IMR-90 (cell line): ENCODE data around the gene STRN4. TPM values are rescaled to one million over a fixed set of nuclear protein-coding genes. Genes with fewer than 3 reads are reported as not detected.

Experiments
- ATAC-seq: fragments of 200-7000 bp; cut with Tn5 transposase; 2 replicates; pipeline ENCODE4 v1.9.1; 2020; ENCODE audit warnings: low read depth, mild to moderate bottlenecking, moderate library complexity
- BruUV-seq: library from RNA; stranded (reverse); fragments of 400-500 nt; replicated peaks from 2 replicates; lab custom pipeline; 2021; lab: Mats Ljungman, UMichigan
- CTCF ChIA-PET: fragments of 300-600 bp; formaldehyde crosslinking; extraction: SDS; loops from one replicate; lab custom pipeline; 2021; ENCODE audit warnings: antibody characterized with exemption; lab: Yijun Ruan, JAX
- POLR2A ChIA-PET: fragments of 300-600 bp; sonication (Branson Sonifier 250); formaldehyde crosslinking; loops from one replicate; lab custom pipeline; 2022; ENCODE audit warnings: antibody characterized with exemption; ENCODE audit not compliant: unreplicated experiment; lab: Charles Lee
- DNase-seq: peaks from one replicate; pipeline ENCODE4 v3.0.0; 2013
- H2AFZ ChIP-seq: replicated peaks from 2 replicates; pipeline ENCODE3; 2013; ENCODE audit warnings: low read length, mild to moderate bottlenecking; ENCODE audit not compliant: poor library complexity
- H2AK5ac ChIP-seq: 2 replicates; pipeline ENCODE4 v1.6.1; 2013; ENCODE audit warnings: low read depth, low read length, inconsistent platforms
- H2AK9ac ChIP-seq: replicated peaks from 2 replicates; pipeline ENCODE3; 2013; ENCODE audit warnings: mild to moderate bottlenecking, low read depth, low read length, moderate library complexity; ENCODE audit not compliant: poor library complexity
- H2BK120ac ChIP-seq: 2 replicates; pipeline ENCODE4 v1.6.1; 2013; ENCODE audit warnings: low read depth, low read length, inconsistent platforms
- H2BK15ac ChIP-seq: 3 replicates; pipeline ENCODE4 v1.6.1; 2013; ENCODE audit warnings: low read depth, low read length, inconsistent platforms
- H2BK20ac ChIP-seq: 2 replicates; pipeline ENCODE4 v1.6.1; 2013; ENCODE audit warnings: low read depth, mild to moderate bottlenecking, inconsistent platforms, low read length, moderate library complexity
- H2BK5ac ChIP-seq: 2 replicates; pipeline ENCODE4 v1.6.1; 2013; ENCODE audit warnings: mild to moderate bottlenecking, low read depth, low read length, inconsistent platforms; ENCODE audit not compliant: poor library complexity, severe bottlenecking
- H3K14ac ChIP-seq: replicated peaks from 2 replicates; pipeline ENCODE4 v1.6.1; 2013; ENCODE audit warnings: low read depth, low read length, inconsistent platforms
- H3K18ac ChIP-seq: 2 replicates; pipeline ENCODE4 v1.6.1; 2013; ENCODE audit warnings: low read depth, low read length, control low read depth
- H3K23ac ChIP-seq: 2 replicates; pipeline ENCODE4 v1.6.1; 2013; ENCODE audit warnings: low read depth, low read length, inconsistent platforms
- H3K27ac ChIP-seq: 2 replicates; pipeline ENCODE4 v1.5.1; 2013; ENCODE audit warnings: mild to moderate bottlenecking, control low read depth, low read length; ENCODE audit not compliant: insufficient read depth
- H3K27me3 ChIP-seq: 2 replicates; pipeline ENCODE4 v1.6.1; 2013; ENCODE audit warnings: low read length; ENCODE audit not compliant: control insufficient read depth, insufficient read depth
- H3K36me3 ChIP-seq: 2 replicates; pipeline ENCODE4 v1.6.1; 2013; ENCODE audit warnings: low read length, mixed read lengths; ENCODE audit not compliant: control insufficient read depth, insufficient read depth
- H3K4ac ChIP-seq: 2 replicates; pipeline ENCODE4 v1.6.1; 2013; ENCODE audit warnings: low read depth, low read length, inconsistent platforms
- H3K4me1 ChIP-seq: 2 replicates; pipeline ENCODE4 v1.6.1; 2013; ENCODE audit warnings: low read length, mixed read lengths; ENCODE audit not compliant: control insufficient read depth, insufficient read depth
- H3K4me2 ChIP-seq: 2 replicates; pipeline ENCODE4 v1.6.1; 2013; ENCODE audit warnings: low read depth, mild to moderate bottlenecking, control low read depth, low read length, moderate library complexity
- H3K4me3 ChIP-seq: 2 replicates; pipeline ENCODE4 v1.5.1; 2013; ENCODE audit warnings: low read depth, mild to moderate bottlenecking, control low read depth, low read length, moderate library complexity; ENCODE audit not compliant: insufficient read depth
- H3K56ac ChIP-seq: 2 replicates; pipeline ENCODE4 v1.6.1; 2013; ENCODE audit warnings: low read length, inconsistent platforms; ENCODE audit not compliant: insufficient read depth; ENCODE audit errors: extremely low read depth
- H3K79me1 ChIP-seq, 2 experiments: 2 replicates each; pipeline ENCODE4 v1.6.1; 2013; ENCODE audit warnings: low read length in 2 of 2, inconsistent platforms in 1 of 2, low read depth in 1 of 2
- H3K9ac ChIP-seq: 2 replicates; pipeline ENCODE4 v1.6.1; 2013; ENCODE audit warnings: low read depth, low read length, control low read depth
- H3K9me1 ChIP-seq: 2 replicates; pipeline ENCODE4 v1.6.1; 2013; ENCODE audit warnings: low read length, inconsistent platforms; ENCODE audit not compliant: insufficient read depth
- H3K9me3 ChIP-seq: 2 replicates; pipeline ENCODE4 v1.6.1; 2013; ENCODE audit warnings: low read length; ENCODE audit not compliant: control insufficient read depth, insufficient read depth
- H4K20me1 ChIP-seq: 2 replicates; pipeline ENCODE4 v1.6.1; 2013; ENCODE audit warnings: low read length, inconsistent platforms; ENCODE audit not compliant: insufficient read depth
- H4K5ac ChIP-seq: 2 replicates; pipeline ENCODE4 v1.6.1; 2013; ENCODE audit warnings: mild to moderate bottlenecking, low read depth, low read length, control low read depth
- H4K8ac ChIP-seq, 2 experiments: 2 replicates each; pipeline ENCODE4 v1.6.1; 2013; ENCODE audit warnings: low read depth in 2 of 2, low read length in 2 of 2, control low read depth in 1 of 2, inconsistent platforms in 1 of 2
- H4K91ac ChIP-seq: 2 replicates; pipeline ENCODE4 v1.6.1; 2013; ENCODE audit warnings: low read depth, low read length, inconsistent platforms; ENCODE audit not compliant: insufficient read depth
- BHLHE40 ChIP-seq: fragments of 150-350 bp; IDR thresholded peaks from 2 replicates; pipeline ENCODE4 v1.6.1; 2016; ENCODE audit warnings: mild to moderate bottlenecking, low read depth, low read length
- CEBPB ChIP-seq: IDR thresholded peaks from 2 replicates; pipeline ENCODE4 v1.6.1; 2012; ENCODE audit warnings: low read depth, low read length, improper control_type of control experiment
- CHD1 ChIP-seq: IDR thresholded peaks from 2 replicates; pipeline ENCODE4 v1.6.1; 2012; ENCODE audit warnings: low read depth, low read length, improper control_type of control experiment
- CTCF ChIP-seq: conservative IDR thresholded peaks from 2 replicates; pipeline ENCODE4 v1.5.1; 2012; ENCODE audit warnings: mild to moderate bottlenecking, low read depth, low read length, improper control_type of control experiment
- ELK1 ChIP-seq: fragments of 150-350 bp; IDR thresholded peaks from 2 replicates; pipeline ENCODE4 v1.6.1; 2016; ENCODE audit warnings: low read depth, mild to moderate bottlenecking, low read length, moderate library complexity, borderline replicate concordance
- FOS ChIP-seq: fragments of 150-350 bp; IDR thresholded peaks from 2 replicates; pipeline ENCODE4 v1.6.1; 2016; ENCODE audit warnings: low read depth, low read length
- MAFK ChIP-seq: IDR thresholded peaks from 2 replicates; pipeline ENCODE4 v1.6.1; 2012; ENCODE audit warnings: low read depth, low read length, improper control_type of control experiment
- MAZ ChIP-seq: IDR thresholded peaks from 2 replicates; pipeline ENCODE4 v1.6.1; 2012; ENCODE audit warnings: low read depth, mild to moderate bottlenecking, low read length, improper control_type of control experiment, moderate library complexity, borderline replicate concordance
- NFE2L2 ChIP-seq: fragments of 150-350 bp; IDR thresholded peaks from 2 replicates; pipeline ENCODE4 v1.6.1; 2016; ENCODE audit warnings: low read depth, mild to moderate bottlenecking, low read length
- POLR2A ChIP-seq: IDR thresholded peaks from 2 replicates; pipeline ENCODE4 v1.6.1; 2012; ENCODE audit warnings: mild to moderate bottlenecking, low read depth, low read length
- RAD21 ChIP-seq: IDR thresholded peaks from 2 replicates; pipeline ENCODE4 v1.6.1; 2012; ENCODE audit warnings: low read length, improper control_type of control experiment
- RCOR1 ChIP-seq: IDR thresholded peaks from 2 replicates; pipeline ENCODE4 v1.6.1; 2012; ENCODE audit warnings: mild to moderate bottlenecking, low read length, improper control_type of control experiment; ENCODE audit not compliant: insufficient replicate concordance
- RFX5 ChIP-seq: IDR thresholded peaks from 2 replicates; pipeline ENCODE4 v1.8.0; 2012; ENCODE audit warnings: low read depth, mild to moderate bottlenecking, low read length, moderate library complexity
- SMC3 ChIP-seq: fragments of 150-350 bp; IDR thresholded peaks from 2 replicates; pipeline ENCODE4 v1.6.1; 2016; ENCODE audit warnings: low read depth, mild to moderate bottlenecking, antibody characterized with exemption, low read length, moderate library complexity
- USF2 ChIP-seq: fragments of 150-350 bp; IDR thresholded peaks from 2 replicates; pipeline ENCODE4 v1.6.1; 2017; ENCODE audit warnings: mild to moderate bottlenecking, antibody characterized with exemption, low read length, low read depth
- WGBS, 2 experiments: methylation state at CpG; one replicate each; pipeline versions ENCODE4 v1.1.5 to v1.1.7; 2013; ENCODE audit warnings: missing lambda C conversion rate in 2 of 2; ENCODE audit not compliant: insufficient read length in 1 of 2; ENCODE audit errors: extremely low coverage in 2 of 2; 5-methylcytosine and 5-hydroxymethylcytosine counted together
- dilution Hi-C: fragments of 300-500 bp; cut with HindIII; formaldehyde crosslinking; loops from one replicate; pipeline ENCODE4 v1.14.3; 2018; ENCODE audit warnings: low sequenced_read_pairs; ENCODE audit not compliant: unreplicated experiment
- in situ Hi-C: fragments of 300-500 bp; cut with MboI; formaldehyde crosslinking; loops from 3 replicates; pipeline ENCODE4 v1.14.3; 2019; ENCODE audit warnings: low sequenced_read_pairs, inconsistent platforms, mixed read lengths
- intact Hi-C: fragments of 100-400 bp; cut with micrococcal nuclease; formaldehyde crosslinking; loops from 2 replicates; pipeline ENCODE4 v1.10.0; 2022
- polyA plus RNA-seq, 3 experiments: library from polyadenylated mRNA; depleted of rRNA; stranded (reverse); fragments of >200 nt; gene quantifications; 2 replicates each; pipeline ENCODE4 v1.2.3, GENCODE V29; 2012; ENCODE audit warnings: low replicate concordance in 1 of 3
- total RNA-seq: library from RNA; depleted of rRNA; stranded (reverse); fragments of >200 nt; gene quantifications from 2 replicates; pipeline ENCODE4 v1.2.3, GENCODE V29; 2012

The STRN4 gene
- total and polyA plus RNA-seq, 2 of the 4 experiments (the other 2 are of a cell fraction), result 36.7 to 112 TPM

GRCh38 chr19:46748325-46749109, 2.3 kb upstream of the STRN4 start:
- Histone ChIP-seq H3K36me3 (peaks cover 17% of the 10 kb centered on the region), H4K5ac (no peak overlapping the region), H2BK15ac (no peak overlapping the region), H3K18ac (no peak overlapping the region), H2BK5ac (no peak overlapping the region), H3K79me1 (peaks cover 10 to 44% of the 10 kb centered on the region in 2 experiments), H4K20me1 (peaks cover 23% of the 10 kb centered on the region), H4K8ac (no peak overlapping the region), H2AFZ (no peak overlapping the region), H4K91ac (no peak overlapping the region), H3K4me2 (no peak overlapping the region), H3K4ac (no peak overlapping the region), H2AK9ac (no peak overlapping the region), H3K23ac (no peak overlapping the region), H3K4me3 (no peak overlapping the region), H3K14ac (no peak overlapping the region), H2BK120ac (no peak overlapping the region), H3K27ac (no peak overlapping the region), H3K27me3 (no peaks in the 10 kb centered on the region), H3K4me1 (peaks cover 5% of the 10 kb centered on the region), H3K56ac (no peak overlapping the region), H3K9me1 (peaks cover 13% of the 10 kb centered on the region), H2BK20ac (no peak overlapping the region), H3K9ac (no peak overlapping the region), H3K9me3 (no peaks in the 10 kb centered on the region), H2AK5ac (no peak overlapping the region)
- dilution Hi-C loops, result no loop called here
- in situ Hi-C loops, result no loop called here
- no CpG with 5 or more reads among the region's 21 CpGs for WGBS, 2 experiments
- intact Hi-C loops, result loop anchor here (5.0 to 10.0 kb wide), 2 partner anchors 134 to 221 kb away; no protein-coding TSS in a partner anchor
- CTCF ChIA-PET, result interaction anchor here (1.3 to 1.5 kb wide), 2 partner anchors 9 to 92 kb away, joined by 3 read pairs; no protein-coding TSS in a partner anchor
- ATAC-seq (no peak), DNase-seq (peak; percentile 56)
- no TSS peak for BruUV-seq
- POLR2A ChIA-PET, result no interaction called here
- no peak for TF ChIP-seq MAFK
- peak; percentile 68 for TF ChIP-seq CTCF
- no peak for TF ChIP-seq ELK1
- TF ChIP-seq CEBPB, result no peak
- no peak for TF ChIP-seq RFX5
- TF ChIP-seq RAD21, result peak; percentile 44; the same call in 1 of the 2 replicates
- no peak for TF ChIP-seq POLR2A
- TF ChIP-seq RCOR1, result no peak
- no peak for TF ChIP-seq CHD1
- no peak for TF ChIP-seq NFE2L2
- no peak for TF ChIP-seq BHLHE40
- no peak for TF ChIP-seq MAZ
- no peak for TF ChIP-seq FOS
- peak; percentile 50 for TF ChIP-seq SMC3
- TF ChIP-seq USF2, result no peak
